Hepatocyte (in vitro differentiated cells): Measurements from ENCODE around the gene FYTTD1. TPM values are rescaled to one million over a fixed set of nuclear protein-coding genes. Genes with fewer than 3 reads are reported as not detected.

ENCODE experiments used
- DNase-seq: peaks from one replicate; pipeline ENCODE4 v3.0.0-alpha.2; 2016; ENCODE audit warnings: low spot score
- H2AFZ ChIP-seq: fragments of 200-600 bp; sonication (generic); 2 replicates; pipeline ENCODE4 v1.6.0; 2016; ENCODE audit warnings: antibody characterized with exemption, mild to moderate bottlenecking
- H3K27ac ChIP-seq: fragments of 200-600 bp; sonication (generic); 2 replicates; pipeline ENCODE4 v1.5.1; 2016; ENCODE audit warnings: mild to moderate bottlenecking
- H3K27me3 ChIP-seq: fragments of 200-600 bp; sonication (generic); 2 replicates; pipeline ENCODE4 v1.6.1; 2016
- H3K36me3 ChIP-seq: fragments of 200-600 bp; sonication (generic); replicated peaks from 2 replicates; pipeline ENCODE4 v1.5.1; 2016; ENCODE audit warnings: low read depth; ENCODE audit not compliant: insufficient read depth
- H3K4me1 ChIP-seq: fragments of 200-600 bp; sonication (generic); 2 replicates; pipeline ENCODE4 v1.5.1; 2016; ENCODE audit warnings: mild to moderate bottlenecking, moderate library complexity; ENCODE audit not compliant: insufficient read depth
- H3K4me2 ChIP-seq: fragments of 200-600 bp; sonication (generic); 2 replicates; pipeline ENCODE4 v1.6.0; 2016
- H3K4me3 ChIP-seq: fragments of 200-600 bp; sonication (generic); 2 replicates; pipeline ENCODE4 v1.5.1; 2016; ENCODE audit warnings: mild to moderate bottlenecking
- H3K79me2 ChIP-seq: fragments of 200-600 bp; sonication (generic); 2 replicates; pipeline ENCODE4 v1.6.0; 2017; ENCODE audit warnings: mild to moderate bottlenecking
- H3K9me2 ChIP-seq: fragments of 200-600 bp; sonication (generic); replicated peaks from 2 replicates; pipeline ENCODE4 v1.6.0; 2017; ENCODE audit warnings: mild to moderate bottlenecking; ENCODE audit not compliant: insufficient read depth
- H3K9me3 ChIP-seq: fragments of 200-600 bp; sonication (generic); 2 replicates; pipeline ENCODE4 v1.5.1; 2016; ENCODE audit warnings: low read depth, mild to moderate bottlenecking
- H4K20me1 ChIP-seq: fragments of 200-600 bp; sonication (generic); 2 replicates; pipeline ENCODE4 v1.6.0; 2016; ENCODE audit warnings: mild to moderate bottlenecking; ENCODE audit not compliant: insufficient read depth, poor library complexity, severe bottlenecking
- CTCF ChIP-seq: fragments of 200-600 bp; sonication (generic); IDR thresholded peaks from 2 replicates; pipeline ENCODE4 v1.5.1; 2016; ENCODE audit warnings: antibody characterized with exemption, mild to moderate bottlenecking; ENCODE audit not compliant: poor library complexity
- EZH2 ChIP-seq: fragments of 200-600 bp; sonication (generic); IDR thresholded peaks from 2 replicates; pipeline ENCODE4 v1.6.1; 2016; ENCODE audit warnings: antibody characterized with exemption, mild to moderate bottlenecking, borderline replicate concordance
- EZH2phosphoT487 ChIP-seq: fragments of 200-600 bp; sonication (generic); IDR thresholded peaks from one replicate; pipeline ENCODE4 v1.6.1; 2018; ENCODE audit warnings: antibody characterized with exemption, mild to moderate bottlenecking, low read depth, moderate library complexity; ENCODE audit not compliant: unreplicated experiment, severe bottlenecking
- WGBS: methylation state at CpG from one replicate; pipeline ENCODE4 v1.1.6; 2016; ENCODE audit warnings: low lambda C conversion rate; ENCODE audit errors: missing lambda C conversion rate; 5-methylcytosine and 5-hydroxymethylcytosine counted together
- polyA plus RNA-seq: library from polyadenylated mRNA; unstranded; fragments of >200 nt; fragmentation: Nextera tagmentation; extraction: Ambion mirVana; gene quantifications from 2 replicates; pipeline ENCODE4 v1.2.1, GENCODE V29; 2016
- total RNA-seq: library from RNA; depleted of rRNA; stranded (reverse); fragments of >200 nt; gene quantifications from 2 replicates; pipeline ENCODE4 v1.2.3, GENCODE V29; 2014

Gene FYTTD1
- total and polyA plus RNA-seq, 2 experiments from 2014 or later, result 32.1 to 51.0 TPM

GRCh38 chr3:197748597-197749314 lies 927 bp upstream of the FYTTD1 start:
- H3K9me2 ChIP-seq, result no peaks in the 10 kb centered on the region
- no peak for TF ChIP-seq EZH2phosphoT487
- TF ChIP-seq CTCF, result no peak
- TF ChIP-seq EZH2, result no peak
- peaks cover 10% of the 10 kb centered on the region for H3K4me1 ChIP-seq
- DNase-seq, result no peak
- H3K4me2 ChIP-seq, result peak overlapping the region; percentile 85
- 30% methylated on average over 12 of the region's 12 CpGs for WGBS
- H4K20me1 ChIP-seq, result peaks cover 31% of the 10 kb centered on the region
- H2AFZ ChIP-seq, result peak overlapping the region; percentile 86
- peaks cover 28% of the 10 kb centered on the region for H3K79me2 ChIP-seq
- no peaks in the 10 kb centered on the region for H3K9me3 ChIP-seq
- no peaks in the 10 kb centered on the region for H3K36me3 ChIP-seq
- no peaks in the 10 kb centered on the region for H3K27me3 ChIP-seq
- peak overlapping the region; percentile 65 for H3K4me3 ChIP-seq
- peak overlapping the region; percentile 61 for H3K27ac ChIP-seq

GRCh38 chr3:197749315-197749600 lies 425 bp upstream of the FYTTD1 start:
- peaks cover 36% of the 10 kb centered on the region for H4K20me1 ChIP-seq
- H3K36me3 ChIP-seq, result no peaks in the 10 kb centered on the region
- peaks cover 10% of the 10 kb centered on the region for H3K4me1 ChIP-seq
- WGBS, result 2% methylated on average over 18 of the region's 18 CpGs
- peak overlapping the region; percentile 61 for H3K27ac ChIP-seq
- H3K9me3 ChIP-seq, result no peaks in the 10 kb centered on the region
- DNase-seq, result peak; percentile 66
- H3K27me3 ChIP-seq, result no peaks in the 10 kb centered on the region
- TF ChIP-seq EZH2phosphoT487 (no peak), EZH2 (no peak), CTCF (no peak)
- H2AFZ ChIP-seq, result peak overlapping the region; percentile 86
- H3K4me2 ChIP-seq, result peak overlapping the region; percentile 85
- peak overlapping the region; percentile 65 for H3K4me3 ChIP-seq
- H3K79me2 ChIP-seq, result peaks cover 33% of the 10 kb centered on the region
- H3K9me2 ChIP-seq, result no peaks in the 10 kb centered on the region

- no peak for TF ChIP-seq EZH2phosphoT487
- no peak for TF ChIP-seq CTCF
- no peak for TF ChIP-seq EZH2
- peak; percentile 85 for DNase-seq
- H3K36me3 ChIP-seq, result no peaks in the 10 kb centered on the region
- H3K4me1 ChIP-seq, result peaks cover 10% of the 10 kb centered on the region
- peak overlapping the region; percentile 99 for H3K27ac ChIP-seq
- no peaks in the 10 kb centered on the region for H3K27me3 ChIP-seq
- peak overlapping the region; percentile 82 for H3K4me3 ChIP-seq
- 4% methylated on average over 36 of the region's 43 CpGs for WGBS
- peaks cover 46% of the 10 kb centered on the region for H4K20me1 ChIP-seq
- no peaks in the 10 kb centered on the region for H3K9me2 ChIP-seq
- peaks cover 45% of the 10 kb centered on the region for H3K79me2 ChIP-seq
- peak overlapping the region; percentile 92 for H2AFZ ChIP-seq
- no peaks in the 10 kb centered on the region for H3K9me3 ChIP-seq
- H3K4me2 ChIP-seq, result peak overlapping the region; percentile 85
Measured at GRCh38 chr3:197750396-197750831, 731 bp downstream of the FYTTD1 start.
